GM12878 (cell line): ENCODE measurements around the gene NCAPH2. TPM values are rescaled to one million over a fixed set of nuclear protein-coding genes. Genes with fewer than 3 reads are reported as not detected.
A peak's percentile ranks its signal among the peaks of the same experiment; 100 is the strongest.

ENCODE experiments used
- ATAC-seq: fragments of 200-7000 bp; cut with Tn5 transposase; 3 replicates; pipeline ENCODE4 v1.9.1; 2020; ENCODE audit warnings: mild to moderate bottlenecking, moderate library complexity
- BruUV-seq: library from RNA; stranded (reverse); fragments of 400-500 nt; replicated peaks from 2 replicates; lab custom pipeline; 2021; lab: Mats Ljungman, UMichigan
- CTCF ChIA-PET: fragments of 300-600 bp; sonication (Branson Sonifier 250); formaldehyde crosslinking; extraction: SDS; loops from one replicate; lab custom pipeline; 2021; ENCODE audit warnings: inconsistent platforms; lab: Yijun Ruan, JAX
- POLR2A ChIA-PET: fragments of 350-600 bp; formaldehyde crosslinking; extraction: SDS; loops from one replicate; lab custom pipeline; 2021; ENCODE audit warnings: inconsistent platforms; lab: Charles Lee
- RAD21 ChIA-PET: fragments of 300-600 bp; sonication (Branson Sonifier 250); formaldehyde crosslinking; loops from one replicate; lab custom pipeline; 2023; ENCODE audit warnings: antibody characterized with exemption; ENCODE audit not compliant: unreplicated experiment; lab: Charles Lee
- SMC1A ChIA-PET: fragments of 300-600 bp; sonication (Branson Sonifier 250); formaldehyde crosslinking; loops from one replicate; lab custom pipeline; 2023; ENCODE audit not compliant: unreplicated experiment, uncharacterized antibody; lab: Charles Lee
- DNase-seq: peaks from one replicate; pipeline ENCODE4 v3.0.0-alpha.2; 2011; ENCODE audit warnings: low read depth, low spot score
- FAIRE-seq: peaks from 3 replicates; lab custom pipeline; 2011; peaks lifted over from hg19 to GRCh38; lab: Jason Lieb, UNC
- H2AFZ ChIP-seq: 2 replicates; pipeline ENCODE4 v1.6.0; 2011; ENCODE audit warnings: low read depth, low read length, control low read depth; ENCODE audit not compliant: control insufficient read depth
- H3K27ac ChIP-seq: 2 replicates; pipeline ENCODE4 v1.5.1; 2011; ENCODE audit warnings: control low read depth; ENCODE audit not compliant: control insufficient read depth, insufficient read depth
- H3K27me3 ChIP-seq, 2 experiments: replicated peaks in 1 of 2; 2 replicates each; pipeline versions ENCODE4 v1.6.0 to v1.6.1; 2011; ENCODE audit warnings: low read length in 1 of 2; ENCODE audit not compliant: control insufficient read depth in 2 of 2, insufficient read depth in 2 of 2
- H3K36me3 ChIP-seq, 2 experiments: 2 replicates each; pipeline ENCODE4 v1.5.1; 2011; ENCODE audit warnings: low read length in 1 of 2; ENCODE audit not compliant: control insufficient read depth in 2 of 2, insufficient read depth in 2 of 2
- H3K4me1 ChIP-seq: 2 replicates; pipeline ENCODE4 v1.6.1; 2011; ENCODE audit warnings: mild to moderate bottlenecking, low read length, moderate library complexity, mixed read lengths; ENCODE audit not compliant: control insufficient read depth, insufficient read depth
- H3K4me2 ChIP-seq: 2 replicates; pipeline ENCODE4 v1.6.0; 2011; ENCODE audit warnings: control low read depth; ENCODE audit not compliant: control insufficient read depth, insufficient read depth
- H3K4me3 ChIP-seq: fragments of 200-600 bp; sonication (generic); 2 replicates; pipeline ENCODE4 v1.5.1; 2016
- H3K79me2 ChIP-seq: 2 replicates; pipeline ENCODE4 v1.6.0; 2011; ENCODE audit warnings: low read length; ENCODE audit not compliant: control insufficient read depth, insufficient read depth
- H3K9ac ChIP-seq: 2 replicates; pipeline ENCODE4 v1.8.0; 2011; ENCODE audit warnings: low read length, control low read depth, mixed read lengths; ENCODE audit not compliant: control insufficient read depth, insufficient read depth
- H3K9me3 ChIP-seq: replicated peaks from 3 replicates; pipeline ENCODE4 v1.5.1; 2011; ENCODE audit warnings: mild to moderate bottlenecking, low read length; ENCODE audit not compliant: control insufficient read depth, insufficient read depth
- H4K20me1 ChIP-seq: 2 replicates; pipeline ENCODE4 v1.6.0; 2011; ENCODE audit not compliant: control insufficient read depth, insufficient read depth
- BCL11A ChIP-seq: IDR thresholded peaks from 2 replicates; pipeline ENCODE4 v1.6.1; 2011; ENCODE audit warnings: low read depth, low read length
- CBX5 ChIP-seq: sonication (generic); IDR thresholded peaks from 2 replicates; pipeline ENCODE4 v1.6.1; 2016; ENCODE audit warnings: low read depth, moderate library complexity, mild to moderate bottlenecking, inconsistent platforms
- KLF5 ChIP-seq: fragments of 450-650 bp; IDR thresholded peaks from 2 replicates; pipeline ENCODE4 v1.6.1; 2014; ENCODE audit warnings: mild to moderate bottlenecking; ENCODE audit not compliant: partially characterized antibody
- MXI1 ChIP-seq: fragments of 150-350 bp; IDR thresholded peaks from 2 replicates; pipeline ENCODE4 v1.6.1; 2011; ENCODE audit warnings: low read depth, mild to moderate bottlenecking, inconsistent platforms, low read length, improper control_type of control experiment
- NBN ChIP-seq: fragments of 450-650 bp; IDR thresholded peaks from 2 replicates; pipeline ENCODE4 v1.6.1; 2016
- POLR2AphosphoS2 ChIP-seq: IDR thresholded peaks from 2 replicates; pipeline ENCODE4 v1.6.1; 2011; ENCODE audit warnings: low read depth, mild to moderate bottlenecking, low read length, improper control_type of control experiment, moderate library complexity
- POLR2AphosphoS5 ChIP-seq: IDR thresholded peaks from 2 replicates; pipeline ENCODE4 v1.6.1; 2011; ENCODE audit warnings: mild to moderate bottlenecking, low read length, inconsistent platforms
- RAD21 ChIP-seq: IDR thresholded peaks from 2 replicates; pipeline ENCODE4 v1.6.1; 2011; ENCODE audit warnings: mild to moderate bottlenecking, low read depth, low read length, moderate library complexity; ENCODE audit not compliant: insufficient read depth
- RB1 ChIP-seq: fragments of 450-650 bp; formaldehyde crosslinking; IDR thresholded peaks from 2 replicates; pipeline ENCODE4 v1.6.1; 2017; ENCODE audit warnings: mild to moderate bottlenecking, borderline replicate concordance
- SIN3A ChIP-seq: IDR thresholded peaks from 2 replicates; pipeline ENCODE4 v1.6.1; 2012; ENCODE audit warnings: low read depth, low read length, improper control_type of control experiment
- SMARCA5 ChIP-seq: fragments of 450-650 bp; IDR thresholded peaks from 2 replicates; pipeline ENCODE4 v1.6.1; 2017; ENCODE audit warnings: mild to moderate bottlenecking
- SMC3 ChIP-seq: IDR thresholded peaks from 2 replicates; pipeline ENCODE4 v1.6.1; 2011; ENCODE audit warnings: low read length, improper control_type of control experiment, borderline replicate concordance
- STAT1 ChIP-seq: fragments of 450-650 bp; conservative IDR thresholded peaks from 2 replicates; pipeline ENCODE4 v1.6.1; 2014; ENCODE audit warnings: antibody characterized with exemption, mild to moderate bottlenecking
- TAF1 ChIP-seq: IDR thresholded peaks from 2 replicates; pipeline ENCODE4 v1.6.1; 2011; ENCODE audit warnings: mild to moderate bottlenecking, low read depth, low read length, borderline replicate concordance
- WRNIP1 ChIP-seq: IDR thresholded peaks from 2 replicates; pipeline ENCODE4 v1.6.1; 2011; ENCODE audit warnings: low read depth, low read length, improper control_type of control experiment, borderline replicate concordance
- WGBS: methylation state at CpG from one replicate; pipeline ENCODE4 v1.1.6; 2016; ENCODE audit warnings: low lambda C conversion rate; ENCODE audit not compliant: insufficient replicate concordance, insufficient coverage; ENCODE audit errors: missing lambda C conversion rate; 5-methylcytosine and 5-hydroxymethylcytosine counted together
- in situ Hi-C: fragments of 300-500 bp; cut with MboI; formaldehyde crosslinking; loops from 9 replicates; pipeline ENCODE4 v1.14.3; 2018; ENCODE audit warnings: mixed read lengths
- intact Hi-C: fragments of 100-400 bp; cut with micrococcal nuclease; formaldehyde crosslinking; loops from one replicate; pipeline ENCODE4 v1.14.2; 2022; ENCODE audit not compliant: unreplicated experiment
- polyA plus RNA-seq, 11 experiments: library from polyadenylated mRNA; depleted of rRNA in 4 of 11; unstranded in 6 of 11; stranded (reverse) in 5 of 11; fragments of >200 nt; fragmentation: Nextera tagmentation in 4 of 11; fragmentation: Illumina TruSeq in 1 of 11; extraction: Ambion mirVana in 4 of 11; extraction: Trizol in 1 of 11; gene quantifications; 1 replicate in 1 of 11; 2 replicates in 10 of 11; pipeline versions ENCODE4 v1.2.1 to v1.2.3, GENCODE V29; 2011 to 2016; ENCODE audit warnings: inconsistent platforms in 2 of 11, missing spikeins in 2 of 11, low read depth in 1 of 11
- total RNA-seq, 4 experiments: library from RNA; depleted of rRNA in 3 of 4; stranded (reverse); fragments of >200 nt in 3 of 4; fragmentation: Illumina TruSeq in 1 of 4; extraction: Trizol in 1 of 4; gene quantifications; 2 replicates each; pipeline versions ENCODE4 v1.2.1 to v1.2.3, GENCODE V29; 2013 to 2021
- TF ChIP-seq, protein P1 (sequence below), 3 experiments: IDR thresholded peaks in 2 of 3; conservative IDR thresholded peaks in 1 of 3; 2 replicates each; pipeline ENCODE4 v1.5.1; 2011; ENCODE audit warnings: low read depth in 3 of 3, low read length in 3 of 3, mild to moderate bottlenecking in 3 of 3, control low read depth in 2 of 3, moderate library complexity in 2 of 3, inconsistent platforms in 1 of 3, mixed read lengths in 1 of 3; ENCODE audit not compliant: control insufficient read depth in 2 of 3, insufficient read depth in 1 of 3; ENCODE audit errors: extremely low read depth in 1 of 3
- TF ChIP-seq, protein P2 (sequence below): fragments of 450-650 bp; IDR thresholded peaks from 2 replicates; pipeline ENCODE4 v1.6.1; 2018; ENCODE audit warnings: borderline replicate concordance, mild to moderate bottlenecking; ENCODE audit not compliant: partially characterized antibody
- TF ChIP-seq, protein P3 (sequence below): IDR thresholded peaks from 2 replicates; pipeline ENCODE4 v1.6.1; 2011; ENCODE audit warnings: borderline replicate concordance, low read depth, mild to moderate bottlenecking, moderate library complexity, mixed read lengths, low read length; ENCODE audit not compliant: insufficient read depth; ENCODE audit errors: extremely low read length

NCAPH2 gene
- total and polyA plus RNA-seq, 10 of the 15 experiments (the other 5 are each of a cell fraction or from before 2014, with no cell fraction given), result 5.0 to 110 (median 59.9) TPM

DNA sequence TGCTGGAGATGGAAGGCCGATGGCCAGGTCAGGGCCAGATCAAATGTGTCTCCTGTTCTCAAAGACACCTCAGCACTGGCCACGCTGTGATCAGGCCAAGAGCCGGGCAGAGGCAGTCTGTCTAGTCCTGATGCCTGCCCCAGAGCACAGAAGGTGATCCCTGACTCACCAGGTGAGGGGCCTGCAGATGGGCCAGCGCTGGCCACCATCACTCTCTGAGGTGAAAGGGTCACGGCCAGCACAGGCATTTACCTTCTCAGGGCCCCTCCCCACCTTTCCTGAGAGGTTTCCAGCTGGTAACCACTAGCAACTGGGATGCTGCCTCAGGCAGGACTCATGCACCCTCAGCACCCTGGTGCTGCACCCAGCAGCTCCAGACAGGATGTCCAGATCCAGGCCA lies 36.1 kb upstream of the NCAPH2 start (continued):
- TF ChIP-seq POLR2AphosphoS2, result no peak
- no peak for TF ChIP-seq POLR2AphosphoS5
- no peak for TF ChIP-seq WRNIP1

DNA sequence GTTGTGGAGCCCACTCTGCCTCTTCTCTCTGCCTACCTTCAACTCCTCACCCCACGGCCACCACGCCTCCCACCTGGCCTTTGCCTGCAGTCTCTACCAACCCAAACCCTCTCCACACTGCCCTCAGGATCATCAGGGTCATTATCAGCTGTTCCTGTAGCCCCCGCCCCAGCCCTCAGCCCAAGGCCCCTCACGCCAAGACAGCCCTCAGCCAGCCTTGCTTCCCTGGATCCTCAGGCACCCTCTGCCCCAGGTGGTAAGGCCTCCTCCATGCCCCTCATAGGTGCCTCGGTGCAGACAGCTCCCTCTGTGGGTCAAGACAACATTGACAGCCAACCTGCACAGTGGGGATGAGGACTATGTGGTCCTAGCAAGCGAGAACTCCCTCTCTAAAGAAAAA lies 34.9 kb upstream of the NCAPH2 start:
- H3K9ac ChIP-seq, result no peak overlapping the region
- peaks cover 54% of the 10 kb centered on the region for H3K4me1 ChIP-seq
- no peaks in the 10 kb centered on the region for H4K20me1 ChIP-seq
- H3K27me3 ChIP-seq, result no peaks in the 10 kb centered on the region
- H3K4me3 ChIP-seq, result peak overlapping the region; percentile 96
- WGBS, result 47% methylated on average over 6 of the region's 6 CpGs
- RAD21 ChIA-PET, result interaction anchor here (0.9 to 2.3 kb wide), 6 partner anchors 20 to 218 kb away, joined by 3 to 11 read pairs (median 6); partner anchors contain the start of genes LMF2 and SCO2
- peaks cover 55% of the 10 kb centered on the region for H3K79me2 ChIP-seq
- in situ Hi-C loops (no loop called here), intact Hi-C loops (loop anchor here (10.0 kb wide), 1 partner anchor 228 kb away; the partner anchor contains the start of gene TUBGCP6)
- ATAC-seq (peak; percentile 54), FAIRE-seq (no peak), DNase-seq (no peak)
- no peak overlapping the region for H2AFZ ChIP-seq
- peaks cover 1 to 4% of the 10 kb centered on the region in 2 experiments; a peak in 2 of 4 replicates for H3K36me3 ChIP-seq
- POLR2A ChIA-PET, result interaction anchor here (1.0 to 2.2 kb wide), 3 partner anchors 29 to 148 kb away, joined by 3 to 6 read pairs (median 3); partner anchors contain the start of gene SCO2
- SMC1A ChIA-PET, result interaction anchor here (1.4 to 1.6 kb wide), 2 partner anchors 24 to 53 kb away, joined by 5 read pairs; partner anchors contain the start of gene SCO2
- no peak overlapping the region for H3K27ac ChIP-seq
- H3K4me2 ChIP-seq, result peak overlapping the region; percentile 99
- no peaks in the 10 kb centered on the region for H3K9me3 ChIP-seq
- CTCF ChIA-PET, result interaction anchor here (0.7 to 2.9 kb wide), 13 partner anchors 20 to 255 kb away, joined by 3 to 16 read pairs (median 6); partner anchors contain the start of genes HDAC10, LMF2, NCAPH2 and SCO2
- no TSS peak for BruUV-seq
- TF ChIP-seq STAT1 (no peak), SIN3A (0 out of 2 replicates have a peak, but pooled peaks have one; percentile 21), BCL11A (no peak), MXI1 (no peak), KLF5 (no peak), RAD21 (peak; percentile 41), TAF1 (no peak), CBX5 (no peak), SMARCA5 (peak; percentile 55; the same call in 1 of the 2 replicates), RB1 (no peak), NBN (no peak), SMC3 (peak; percentile 33; the same call in 1 of the 2 replicates)
- TF ChIP-seq, protein P1, sequence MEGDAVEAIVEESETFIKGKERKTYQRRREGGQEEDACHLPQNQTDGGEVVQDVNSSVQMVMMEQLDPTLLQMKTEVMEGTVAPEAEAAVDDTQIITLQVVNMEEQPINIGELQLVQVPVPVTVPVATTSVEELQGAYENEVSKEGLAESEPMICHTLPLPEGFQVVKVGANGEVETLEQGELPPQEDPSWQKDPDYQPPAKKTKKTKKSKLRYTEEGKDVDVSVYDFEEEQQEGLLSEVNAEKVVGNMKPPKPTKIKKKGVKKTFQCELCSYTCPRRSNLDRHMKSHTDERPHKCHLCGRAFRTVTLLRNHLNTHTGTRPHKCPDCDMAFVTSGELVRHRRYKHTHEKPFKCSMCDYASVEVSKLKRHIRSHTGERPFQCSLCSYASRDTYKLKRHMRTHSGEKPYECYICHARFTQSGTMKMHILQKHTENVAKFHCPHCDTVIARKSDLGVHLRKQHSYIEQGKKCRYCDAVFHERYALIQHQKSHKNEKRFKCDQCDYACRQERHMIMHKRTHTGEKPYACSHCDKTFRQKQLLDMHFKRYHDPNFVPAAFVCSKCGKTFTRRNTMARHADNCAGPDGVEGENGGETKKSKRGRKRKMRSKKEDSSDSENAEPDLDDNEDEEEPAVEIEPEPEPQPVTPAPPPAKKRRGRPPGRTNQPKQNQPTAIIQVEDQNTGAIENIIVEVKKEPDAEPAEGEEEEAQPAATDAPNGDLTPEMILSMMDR (IDR thresholded peaks at IDR 0.05 in 2 of 3, conservative IDR thresholded peaks at IDR 0.05 in 1 of 3; ENCODE audit: control insufficient read depth in 2 of 3, extremely low read depth in 1 of 3, insufficient read depth in 1 of 3, low read depth in 3 of 3, low read length in 3 of 3), result peak; percentile 51 to 74 (median 62)
- TF ChIP-seq, protein P2, sequence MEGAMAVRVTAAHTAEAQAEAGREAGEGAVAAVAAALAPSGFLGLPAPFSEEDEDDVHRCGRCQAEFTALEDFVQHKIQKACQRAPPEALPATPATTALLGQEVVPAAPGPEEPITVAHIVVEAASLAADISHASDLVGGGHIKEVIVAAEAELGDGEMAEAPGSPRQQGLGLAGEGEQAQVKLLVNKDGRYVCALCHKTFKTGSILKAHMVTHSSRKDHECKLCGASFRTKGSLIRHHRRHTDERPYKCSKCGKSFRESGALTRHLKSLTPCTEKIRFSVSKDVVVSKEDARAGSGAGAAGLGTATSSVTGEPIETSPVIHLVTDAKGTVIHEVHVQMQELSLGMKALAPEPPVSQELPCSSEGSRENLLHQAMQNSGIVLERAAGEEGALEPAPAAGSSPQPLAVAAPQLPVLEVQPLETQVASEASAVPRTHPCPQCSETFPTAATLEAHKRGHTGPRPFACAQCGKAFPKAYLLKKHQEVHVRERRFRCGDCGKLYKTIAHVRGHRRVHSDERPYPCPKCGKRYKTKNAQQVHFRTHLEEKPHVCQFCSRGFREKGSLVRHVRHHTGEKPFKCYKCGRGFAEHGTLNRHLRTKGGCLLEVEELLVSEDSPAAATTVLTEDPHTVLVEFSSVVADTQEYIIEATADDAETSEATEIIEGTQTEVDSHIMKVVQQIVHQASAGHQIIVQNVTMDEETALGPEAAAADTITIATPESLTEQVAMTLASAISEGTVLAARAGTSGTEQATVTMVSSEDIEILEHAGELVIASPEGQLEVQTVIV, result no peak
- TF ChIP-seq, protein P3, sequence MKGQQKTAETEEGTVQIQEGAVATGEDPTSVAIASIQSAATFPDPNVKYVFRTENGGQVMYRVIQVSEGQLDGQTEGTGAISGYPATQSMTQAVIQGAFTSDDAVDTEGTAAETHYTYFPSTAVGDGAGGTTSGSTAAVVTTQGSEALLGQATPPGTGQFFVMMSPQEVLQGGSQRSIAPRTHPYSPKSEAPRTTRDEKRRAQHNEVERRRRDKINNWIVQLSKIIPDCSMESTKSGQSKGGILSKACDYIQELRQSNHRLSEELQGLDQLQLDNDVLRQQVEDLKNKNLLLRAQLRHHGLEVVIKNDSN, result no peak
